ENCODE data around the gene HAVCR1.

The HAVCR1 gene

DNA sequence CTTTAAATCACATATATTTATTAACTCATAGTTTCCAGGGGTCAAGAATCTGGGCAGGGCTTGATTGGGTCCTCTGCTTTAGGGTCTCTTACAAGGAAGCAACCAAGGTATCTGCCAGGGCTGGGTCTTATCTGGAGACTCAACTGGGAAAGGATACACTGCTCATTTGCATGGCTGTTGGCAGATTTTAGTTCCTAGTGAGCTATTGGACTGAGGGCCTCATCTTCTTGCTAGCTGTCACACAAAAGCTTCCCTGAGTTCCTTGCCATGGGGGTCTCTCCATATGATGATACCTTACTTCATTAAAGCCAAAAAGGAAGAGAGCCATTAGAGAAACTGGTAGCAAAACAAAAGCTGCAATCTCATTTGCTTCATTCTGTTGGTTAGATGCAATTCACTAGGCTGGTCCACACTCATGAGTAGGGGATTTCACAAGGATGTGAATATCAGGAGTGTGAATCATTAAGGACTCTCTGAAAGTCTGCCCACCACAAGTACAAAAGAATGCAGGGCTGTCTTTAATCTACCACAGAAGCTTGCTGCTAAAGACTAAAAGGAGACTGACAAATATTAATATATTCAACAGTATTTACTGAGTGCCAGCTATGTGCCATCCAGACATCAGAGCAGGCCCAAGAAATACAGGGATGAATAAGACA lies 53.9 kb downstream of the HAVCR1 start:
- DNase-seq (ENCODE audit: low read depth, low spot score): no peak

DNA sequence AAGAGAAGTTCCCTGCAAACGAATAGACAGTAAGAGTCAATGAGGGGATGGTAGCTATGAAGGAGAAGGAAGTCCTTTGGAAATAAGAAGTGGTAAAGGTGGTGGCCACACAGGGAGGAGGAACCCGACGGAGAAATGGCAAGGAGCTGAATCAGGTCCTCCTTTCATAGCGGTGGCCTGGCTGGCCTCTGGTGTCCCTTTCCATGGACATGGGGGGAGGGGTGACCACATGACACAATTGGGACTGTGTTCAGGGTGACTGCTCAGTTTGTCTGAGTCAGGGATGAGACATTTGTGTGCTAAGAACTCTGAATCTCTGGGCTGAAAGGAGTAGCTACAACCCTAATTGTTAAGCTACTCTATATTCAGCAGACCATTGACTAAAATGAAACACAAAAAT lies 67.2 kb downstream of the HAVCR1 start:
- no peak for DNase-seq (ENCODE audit: low read depth, low spot score)

GRCh38 chr5:156984064-156984463 lies 74.9 kb downstream of the HAVCR1 start:
- no peak for DNase-seq (ENCODE audit: low read depth, low spot score)

DNA sequence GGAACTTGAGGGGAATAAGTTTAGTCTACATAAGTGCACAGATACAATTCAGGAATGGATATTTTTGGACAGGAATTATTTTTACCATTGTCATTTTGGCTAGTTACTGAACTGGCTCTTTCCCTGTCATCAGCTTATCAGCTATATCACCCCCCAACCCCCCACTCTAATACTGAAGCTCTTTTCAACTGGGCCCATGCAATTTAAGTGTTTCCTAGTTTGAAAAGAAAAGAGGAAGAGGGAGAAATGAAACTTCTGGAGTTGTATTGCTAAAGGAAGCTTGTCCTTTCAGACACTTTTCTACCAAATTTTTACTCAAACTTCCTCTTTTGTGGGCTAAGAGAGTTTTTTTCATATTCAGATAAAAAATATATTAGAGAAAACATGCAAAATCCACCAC lies 77.4 kb downstream of the HAVCR1 start:
- no peak for DNase-seq (ENCODE audit: low read depth, low spot score)
